Esophagus squamous epithelium (tissue), 4 donors: ENCODE data around the gene NFYB.

Source experiments
- POLR2A ChIP-seq, 4 donors: fragments of 450-650 bp; IDR thresholded peaks; one replicate each; pipeline ENCODE4 v1.6.1; 2017; ENCODE audit warnings: antibody characterized with exemption in 4 of 4, mild to moderate bottlenecking in 4 of 4, moderate library complexity in 3 of 4
- TF ChIP-seq, protein P1 (sequence below), 6 experiments: fragments of 450-650 bp in 4 of 6; fragments of 200-600 bp in 2 of 6; sonication (generic) in 2 of 6; IDR thresholded peaks; one replicate each; pipeline ENCODE4 v1.5.1; 2016 to 2019; ENCODE audit warnings: antibody characterized with exemption in 6 of 6, mild to moderate bottlenecking in 4 of 6, moderate library complexity in 4 of 6

DNA sequence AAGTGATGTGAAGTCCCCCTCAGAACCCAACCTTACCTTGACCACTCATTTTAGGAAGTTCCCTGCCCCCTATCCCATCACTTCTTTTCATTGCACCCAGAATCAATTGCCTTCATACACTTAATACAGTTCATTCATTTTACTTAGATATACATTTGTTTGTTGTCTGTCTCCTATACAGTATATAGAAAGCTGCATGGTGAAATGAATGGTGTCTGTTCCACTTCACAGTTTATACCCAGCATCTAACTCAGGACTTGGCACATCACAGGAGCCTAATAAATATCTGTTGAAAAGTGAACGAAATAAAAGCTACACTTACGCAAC lies 39.3 kb upstream of the NFYB start:
- TF ChIP-seq, protein P1, sequence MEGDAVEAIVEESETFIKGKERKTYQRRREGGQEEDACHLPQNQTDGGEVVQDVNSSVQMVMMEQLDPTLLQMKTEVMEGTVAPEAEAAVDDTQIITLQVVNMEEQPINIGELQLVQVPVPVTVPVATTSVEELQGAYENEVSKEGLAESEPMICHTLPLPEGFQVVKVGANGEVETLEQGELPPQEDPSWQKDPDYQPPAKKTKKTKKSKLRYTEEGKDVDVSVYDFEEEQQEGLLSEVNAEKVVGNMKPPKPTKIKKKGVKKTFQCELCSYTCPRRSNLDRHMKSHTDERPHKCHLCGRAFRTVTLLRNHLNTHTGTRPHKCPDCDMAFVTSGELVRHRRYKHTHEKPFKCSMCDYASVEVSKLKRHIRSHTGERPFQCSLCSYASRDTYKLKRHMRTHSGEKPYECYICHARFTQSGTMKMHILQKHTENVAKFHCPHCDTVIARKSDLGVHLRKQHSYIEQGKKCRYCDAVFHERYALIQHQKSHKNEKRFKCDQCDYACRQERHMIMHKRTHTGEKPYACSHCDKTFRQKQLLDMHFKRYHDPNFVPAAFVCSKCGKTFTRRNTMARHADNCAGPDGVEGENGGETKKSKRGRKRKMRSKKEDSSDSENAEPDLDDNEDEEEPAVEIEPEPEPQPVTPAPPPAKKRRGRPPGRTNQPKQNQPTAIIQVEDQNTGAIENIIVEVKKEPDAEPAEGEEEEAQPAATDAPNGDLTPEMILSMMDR (IDR thresholded peaks at IDR 0.05), result no peak
- TF ChIP-seq POLR2A (IDR thresholded peaks at IDR 0.05), result no peak
